HL-60 (cell line): Measurements from ENCODE around the gene FRAS1.

ENCODE experiments used
- CTCF ChIP-seq: IDR thresholded peaks from one replicate; pipeline ENCODE4 v1.5.1; 2011; ENCODE audit warnings: low read length, control low read depth, inconsistent platforms; ENCODE audit not compliant: insufficient read depth
- POLR2AphosphoS5 ChIP-seq: IDR thresholded peaks from 2 replicates; pipeline ENCODE4 v1.6.1; 2012; ENCODE audit warnings: low read depth
- REST ChIP-seq: IDR thresholded peaks from 2 replicates; pipeline ENCODE4 v1.6.1; 2012; ENCODE audit warnings: low read depth; ENCODE audit not compliant: insufficient replicate concordance

- no peak for TF ChIP-seq REST
- no peak for TF ChIP-seq CTCF
- no peak for TF ChIP-seq POLR2AphosphoS5
These were observed 425.2 kb downstream of the FRAS1 start for GRCh38 chr4:78482281-78482680.
